Measurements from ENCODE around the gene CLMN.

Gene CLMN

GRCh38 chr14:95321693-95322455, 2.2 kb upstream of the CLMN start:
- no peak for DNase-seq (ENCODE audit: low spot score)

GRCh38 chr14:95320955-95321600, 1.4 kb upstream of the CLMN start:
- DNase-seq (ENCODE audit: low spot score) = no peak

- no peak for DNase-seq (ENCODE audit: low spot score)
Observed at GRCh38 chr14:95320078-95320895, 579 bp upstream of the CLMN start.

GRCh38 chr14:95318399-95319311, 1.1 kb downstream of the CLMN start:
- DNase-seq (ENCODE audit: low spot score) = peak; percentile 64

GRCh38 chr14:95317817-95318343, 1.8 kb downstream of the CLMN start:
- DNase-seq (ENCODE audit: low spot score) = no peak

- no peak for DNase-seq (ENCODE audit: low spot score)
Observed at GRCh38 chr14:95316821-95317220, 2.9 kb downstream of the CLMN start.

- no peak for DNase-seq (ENCODE audit: low spot score)
Observed at GRCh38 chr14:95315579-95315978, 4.1 kb downstream of the CLMN start.

- DNase-seq (ENCODE audit: low spot score) = no peak
Observed at GRCh38 chr14:95315156-95315555, 4.6 kb downstream of the CLMN start.

- no peak for DNase-seq (ENCODE audit: low spot score)
Observed at GRCh38 chr14:95314609-95315008, 5.1 kb downstream of the CLMN start.

- no peak for DNase-seq (ENCODE audit: low spot score)
Observed at GRCh38 chr14:95313707-95314106, 6.0 kb downstream of the CLMN start.

GRCh38 chr14:95313190-95313589, 6.5 kb downstream of the CLMN start:
- no peak for DNase-seq (ENCODE audit: low spot score)

GRCh38 chr14:95312311-95312710, 7.4 kb downstream of the CLMN start:
- no peak for DNase-seq (ENCODE audit: low spot score)

- no peak for DNase-seq (ENCODE audit: low spot score)
Observed at GRCh38 chr14:95311752-95312151, 8.0 kb downstream of the CLMN start.

GRCh38 chr14:95310635-95311380, 8.9 kb downstream of the CLMN start:
- no peak for DNase-seq (ENCODE audit: low spot score)

GRCh38 chr14:95309261-95310051, 10.3 kb downstream of the CLMN start:
- DNase-seq (ENCODE audit: low spot score) = no peak

GRCh38 chr14:95308073-95308472, 11.6 kb downstream of the CLMN start:
- no peak for DNase-seq (ENCODE audit: low spot score)

GRCh38 chr14:95307402-95308041, 12.2 kb downstream of the CLMN start:
- no peak for DNase-seq (ENCODE audit: low spot score)

GRCh38 chr14:95305940-95306339, 13.8 kb downstream of the CLMN start:
- no peak for DNase-seq (ENCODE audit: low spot score)

- DNase-seq (ENCODE audit: low spot score) = no peak
Observed at GRCh38 chr14:95305145-95305544, 14.6 kb downstream of the CLMN start.
